OCI-LY7 (cell line): Measurements from ENCODE around the gene HES4. TPM values are rescaled to one million over a fixed set of nuclear protein-coding genes. Genes with fewer than 3 reads are reported as not detected.

Experiments used
- BruUV-seq: library from RNA; stranded (reverse); fragments of 400-500 nt; replicated peaks from 2 replicates; lab custom pipeline; 2021; lab: Mats Ljungman, UMichigan
- CTCF ChIA-PET: fragments of 300-600 bp; sonication (Branson Sonifier 250); formaldehyde crosslinking; loops from one replicate; lab custom pipeline; 2022; ENCODE audit warnings: antibody characterized with exemption; ENCODE audit not compliant: unreplicated experiment; lab: Charles Lee
- POLR2A ChIA-PET: fragments of 300-600 bp; sonication (Branson Sonifier 250); formaldehyde crosslinking; loops from one replicate; lab custom pipeline; 2022; ENCODE audit warnings: antibody characterized with exemption; lab: Charles Lee
- DNase-seq: peaks from one replicate; pipeline ENCODE4 v3.0.0-alpha.2; 2015; ENCODE audit warnings: low spot score
- H2AFZ ChIP-seq: fragments of 200-600 bp; sonication (generic), shearing (Covaris generic); 2 replicates; pipeline ENCODE4 v1.6.1; 2014; ENCODE audit warnings: mild to moderate bottlenecking, antibody characterized with exemption, low read length, moderate library complexity
- H3K27ac ChIP-seq: fragments of 200-600 bp; sonication (generic); 2 replicates; pipeline ENCODE4 v1.5.1; 2014; ENCODE audit warnings: mixed run types, low read depth, mild to moderate bottlenecking, moderate library complexity, low read length, inconsistent platforms; ENCODE audit not compliant: poor library complexity, severe bottlenecking
- H3K36me3 ChIP-seq: fragments of 200-600 bp; sonication (generic); 2 replicates; pipeline ENCODE4 v1.6.1; 2014; ENCODE audit warnings: mild to moderate bottlenecking, antibody characterized with exemption, low read length, moderate library complexity, mixed read lengths; ENCODE audit not compliant: insufficient read depth
- H3K4me1 ChIP-seq: fragments of 200-600 bp; sonication (generic); 2 replicates; pipeline ENCODE4 v1.5.1; 2014; ENCODE audit warnings: mild to moderate bottlenecking, low read length; ENCODE audit not compliant: insufficient read depth, poor library complexity, severe bottlenecking
- H3K4me2 ChIP-seq: fragments of 200-600 bp; sonication (generic); 2 replicates; pipeline ENCODE4 v1.6.1; 2014; ENCODE audit warnings: mild to moderate bottlenecking, low read length
- H3K4me3 ChIP-seq: fragments of 200-600 bp; sonication (generic); 2 replicates; pipeline ENCODE4 v1.5.1; 2014; ENCODE audit warnings: mild to moderate bottlenecking, low read depth, low read length; ENCODE audit not compliant: poor library complexity, severe bottlenecking
- H3K79me2 ChIP-seq: fragments of 200-600 bp; sonication (generic); 2 replicates; pipeline ENCODE4 v1.6.1; 2016; ENCODE audit warnings: low read depth, mild to moderate bottlenecking, low read length, moderate library complexity, mixed read lengths; ENCODE audit not compliant: insufficient read depth
- H3K9me2 ChIP-seq: fragments of 200-600 bp; sonication (generic); 2 replicates; pipeline ENCODE4 v1.6.1; 2016; ENCODE audit warnings: mild to moderate bottlenecking, low read length, mixed read lengths; ENCODE audit not compliant: insufficient read depth
- H3K9me3 ChIP-seq: fragments of 200-600 bp; sonication (generic); 2 replicates; pipeline ENCODE4 v1.6.1; 2014; ENCODE audit warnings: mild to moderate bottlenecking, mixed run types, low read length, mixed read lengths
- H4K20me1 ChIP-seq: fragments of 200-600 bp; sonication (generic); 2 replicates; pipeline ENCODE4 v1.6.1; 2014; ENCODE audit warnings: mild to moderate bottlenecking, antibody characterized with exemption, low read length, moderate library complexity, mixed read lengths; ENCODE audit not compliant: insufficient read depth
- CTCF ChIP-seq: fragments of 200-600 bp; sonication (generic); conservative IDR thresholded peaks from 2 replicates; pipeline ENCODE4 v1.5.1; 2014; ENCODE audit warnings: mild to moderate bottlenecking, antibody characterized with exemption, low read length, moderate library complexity, mixed read lengths
- EZH2phosphoT487 ChIP-seq: fragments of 200-600 bp; sonication (generic); IDR thresholded peaks from 2 replicates; pipeline ENCODE4 v1.6.1; 2018; ENCODE audit warnings: low read depth, borderline replicate concordance, mild to moderate bottlenecking, mixed run types, antibody characterized with exemption, low read length, moderate library complexity, mixed read lengths
- intact Hi-C: fragments of 100-400 bp; cut with micrococcal nuclease; formaldehyde crosslinking; loops from one replicate; pipeline ENCODE4 v1.10.0; 2022; ENCODE audit not compliant: unreplicated experiment
- total RNA-seq, 2 experiments: library from RNA; depleted of rRNA in 1 of 2; stranded (reverse); fragments of >200 nt in 1 of 2; shearing (Covaris generic) in 1 of 2; gene quantifications; 2 replicates each; pipeline ENCODE4 v1.2.3, GENCODE V29; 2014 to 2022

HES4 gene
- total RNA-seq, 2 experiments from 2014 or later = not detected

- ChIA-PET CTCF (interaction anchor here (0.6 kb wide), 1 partner anchor 165 kb away, joined by 3 read pairs; no protein-coding TSS in a partner anchor), POLR2A (no interaction called here)
- no peak overlapping the region for H2AFZ ChIP-seq
- intact Hi-C loops = no loop called here
- TF ChIP-seq CTCF = no peak
- TF ChIP-seq EZH2phosphoT487 = no peak
- H3K9me2 ChIP-seq = no peaks in the 10 kb centered on the region
- H4K20me1 ChIP-seq = no peaks in the 10 kb centered on the region
- H3K27ac ChIP-seq = no peak overlapping the region
- H3K4me2 ChIP-seq = no peak overlapping the region
- no peaks in the 10 kb centered on the region for H3K36me3 ChIP-seq
- H3K4me3 ChIP-seq = no peak overlapping the region
- H3K79me2 ChIP-seq = no peaks in the 10 kb centered on the region
- no peaks in the 10 kb centered on the region for H3K4me1 ChIP-seq
- no TSS peak for BruUV-seq
- no peaks in the 10 kb centered on the region for H3K9me3 ChIP-seq
- DNase-seq = no peak
These were observed 47.5 kb upstream of the HES4 start for GRCh38 chr1:1047407-1047806.

- no peaks in the 10 kb centered on the region for H4K20me1 ChIP-seq
- no peaks in the 10 kb centered on the region for H3K9me2 ChIP-seq
- ChIA-PET CTCF (no interaction called here), POLR2A (no interaction called here)
- no peaks in the 10 kb centered on the region for H3K36me3 ChIP-seq
- no peak overlapping the region for H2AFZ ChIP-seq
- TF ChIP-seq EZH2phosphoT487 (no peak), CTCF (no peak)
- H3K79me2 ChIP-seq = no peaks in the 10 kb centered on the region
- H3K27ac ChIP-seq = no peak overlapping the region
- no peaks in the 10 kb centered on the region for H3K4me1 ChIP-seq
- BruUV-seq = no TSS peak
- H3K9me3 ChIP-seq = no peaks in the 10 kb centered on the region
- H3K4me3 ChIP-seq = no peak overlapping the region
- DNase-seq = no peak
- intact Hi-C loops = no loop called here
- H3K4me2 ChIP-seq = no peak overlapping the region
These were observed 46.9 kb upstream of the HES4 start for GRCh38 chr1:1046767-1047166.

GRCh38 chr1:1046243-1046642, 46.3 kb upstream of the HES4 start:
- H3K4me3 ChIP-seq = no peak overlapping the region
- ChIA-PET CTCF (no interaction called here), POLR2A (no interaction called here)
- no peak overlapping the region for H2AFZ ChIP-seq
- H3K9me2 ChIP-seq = no peaks in the 10 kb centered on the region
- TF ChIP-seq CTCF (no peak), EZH2phosphoT487 (no peak)
- DNase-seq = no peak
- H3K4me1 ChIP-seq = no peaks in the 10 kb centered on the region
- no TSS peak for BruUV-seq
- H3K27ac ChIP-seq = no peak overlapping the region
- no peaks in the 10 kb centered on the region for H3K79me2 ChIP-seq
- intact Hi-C loops = no loop called here
- no peak overlapping the region for H3K4me2 ChIP-seq
- no peaks in the 10 kb centered on the region for H3K36me3 ChIP-seq
- no peaks in the 10 kb centered on the region for H4K20me1 ChIP-seq
- H3K9me3 ChIP-seq = no peaks in the 10 kb centered on the region
